Panc1 (cell line): ENCODE results near the gene C22orf23. TPM values are rescaled to one million over a fixed set of nuclear protein-coding genes. Genes with fewer than 3 reads are reported as not detected.

Experiments
- ATAC-seq: fragments of 200-7000 bp; cut with Tn5 transposase; 2 replicates; pipeline ENCODE4 v1.9.1; 2020; ENCODE audit warnings: mild to moderate bottlenecking, moderate library complexity
- BruUV-seq: library from RNA; stranded (reverse); fragments of 400-500 nt; replicated peaks from 2 replicates; lab custom pipeline; 2021; lab: Mats Ljungman, UMichigan
- CTCF ChIA-PET: fragments of 300-600 bp; sonication (Branson Sonifier 250); formaldehyde crosslinking; loops from one replicate; lab custom pipeline; 2022; ENCODE audit warnings: antibody characterized with exemption; lab: Charles Lee
- POLR2A ChIA-PET: fragments of 300-600 bp; sonication (Branson Sonifier 250); formaldehyde crosslinking; loops from one replicate; lab custom pipeline; 2022; ENCODE audit warnings: antibody characterized with exemption; lab: Charles Lee
- DNase-seq: peaks from one replicate; pipeline ENCODE4 v3.0.0-alpha.2; 2010; ENCODE audit warnings: low read depth, low spot score
- H3K27ac ChIP-seq: 2 replicates; pipeline ENCODE4 v1.5.1; 2011; ENCODE audit warnings: mild to moderate bottlenecking, low read length, inconsistent platforms
- H3K27me3 ChIP-seq: fragments of 200-500 bp; sonication (Bioruptor generic); 2 replicates; pipeline ENCODE4 v1.6.0; 2014; ENCODE audit warnings: low read length, inconsistent platforms; ENCODE audit not compliant: control insufficient read depth, insufficient read depth
- H3K36me3 ChIP-seq: fragments of 200-500 bp; sonication (Bioruptor generic); 2 replicates; pipeline ENCODE4 v1.5.1; 2014; ENCODE audit warnings: inconsistent platforms, mild to moderate bottlenecking, low read length, moderate library complexity; ENCODE audit not compliant: control insufficient read depth, insufficient read depth
- H3K4me1 ChIP-seq: 2 replicates; pipeline ENCODE4 v1.5.1; 2011; ENCODE audit warnings: inconsistent platforms, mild to moderate bottlenecking, low read length, moderate library complexity; ENCODE audit not compliant: control insufficient read depth, insufficient read depth
- H3K4me3 ChIP-seq, 2 experiments: 2 replicates each; pipeline ENCODE4 v1.5.1; 2011 to 2012; ENCODE audit warnings: low read depth in 2 of 2, low read length in 2 of 2, mild to moderate bottlenecking in 2 of 2, inconsistent platforms in 1 of 2, moderate library complexity in 1 of 2
- H3K9me3 ChIP-seq: fragments of 200-500 bp; sonication (Bioruptor generic); 2 replicates; pipeline ENCODE4 v1.5.1; 2014; ENCODE audit warnings: low read depth, mild to moderate bottlenecking, inconsistent platforms, low read length, moderate library complexity; ENCODE audit not compliant: control insufficient read depth, insufficient read depth
- CTCF ChIP-seq: fragments of 450-650 bp; IDR thresholded peaks from 2 replicates; pipeline ENCODE4 v1.5.1; 2017; ENCODE audit warnings: mild to moderate bottlenecking
- POLR2AphosphoS5 ChIP-seq: IDR thresholded peaks from 2 replicates; pipeline ENCODE4 v1.6.1; 2012; ENCODE audit warnings: mild to moderate bottlenecking, low read depth, low read length, moderate library complexity
- REST ChIP-seq, 2 experiments: IDR thresholded peaks; 2 replicates each; pipeline ENCODE4 v1.6.1; 2011 to 2012; ENCODE audit warnings: low read depth in 2 of 2, control low read depth in 1 of 2, low read length in 1 of 2, mild to moderate bottlenecking in 1 of 2, moderate library complexity in 1 of 2; ENCODE audit not compliant: insufficient read depth in 1 of 2
- SIN3A ChIP-seq: IDR thresholded peaks from 2 replicates; pipeline ENCODE4 v1.6.1; 2012; ENCODE audit warnings: low read depth, mild to moderate bottlenecking, low read length, moderate library complexity, borderline replicate concordance; ENCODE audit not compliant: insufficient read depth
- TCF7L2 ChIP-seq: IDR thresholded peaks from 2 replicates; pipeline ENCODE4 v1.6.1; 2011; ENCODE audit warnings: mild to moderate bottlenecking, low read depth, low read length, inconsistent platforms
- in situ Hi-C: cut with HindIII; loops from 2 replicates; pipeline ENCODE4 v1.10.0; 2016; ENCODE audit warnings: low sequenced_read_pairs, low pct_unique_long_range_greater_than_20kb
- intact Hi-C: fragments of 100-400 bp; cut with micrococcal nuclease; formaldehyde crosslinking; loops from one replicate; pipeline ENCODE4 v1.10.0; 2022; ENCODE audit not compliant: unreplicated experiment
- total RNA-seq: library from RNA; stranded (reverse); gene quantifications from one replicate; pipeline ENCODE4 v1.2.1, GENCODE V29; 2021; ENCODE audit not compliant: unreplicated experiment

Gene C22orf23
- total RNA-seq, 1 experiment from 2014 or later, result 0.49 TPM

DNA sequence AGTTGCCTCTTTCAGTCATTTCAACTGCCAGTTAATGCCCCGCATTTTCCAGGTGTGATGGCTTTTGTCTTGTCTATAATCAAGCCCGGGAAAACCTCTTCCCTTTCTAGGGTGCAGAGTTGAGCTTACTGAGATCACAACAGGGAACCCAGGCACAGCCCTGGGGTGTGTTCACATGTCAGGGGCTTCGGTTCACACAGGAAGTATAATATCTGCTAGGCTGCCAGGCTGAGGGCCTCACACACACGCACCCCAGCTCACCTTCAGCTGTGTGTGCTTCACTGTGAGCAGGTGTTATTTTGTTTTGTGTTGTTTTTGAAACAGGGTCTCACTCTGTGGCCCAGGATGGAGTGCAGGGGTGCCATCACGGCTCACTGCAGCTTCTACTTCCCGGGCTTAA lies 40.6 kb upstream of the C22orf23 start:
- Histone ChIP-seq H3K36me3 (no peaks in the 10 kb centered on the region), H3K4me3 (no peak overlapping the region), H3K4me1 (no peaks in the 10 kb centered on the region), H3K27me3 (no peaks in the 10 kb centered on the region), H3K27ac (no peak overlapping the region), H3K9me3 (no peaks in the 10 kb centered on the region)
- no peak for ATAC-seq
- in situ Hi-C loops, result no loop called here
- BruUV-seq, result no TSS peak
- intact Hi-C loops, result no loop called here
- CTCF ChIA-PET, result no interaction called here
- TF ChIP-seq REST (IDR thresholded peaks at IDR 0.05; ENCODE audit: insufficient read depth in 1 of 2, low read depth in 2 of 2, low read length in 1 of 2) (no peak), SIN3A (no peak), TCF7L2 (no peak), POLR2AphosphoS5 (no peak), CTCF (no peak)
- no peak for DNase-seq
- POLR2A ChIA-PET, result no interaction called here

- CTCF ChIA-PET, result no interaction called here
- intact Hi-C loops, result no loop called here
- DNase-seq (no peak), ATAC-seq (no peak)
- H3K27me3 ChIP-seq, result no peaks in the 10 kb centered on the region
- H3K4me1 ChIP-seq, result no peaks in the 10 kb centered on the region
- in situ Hi-C loops, result no loop called here
- no TSS peak for BruUV-seq
- H3K9me3 ChIP-seq, result no peaks in the 10 kb centered on the region
- TF ChIP-seq CTCF (no peak), REST (IDR thresholded peaks at IDR 0.05; ENCODE audit: insufficient read depth in 1 of 2, low read depth in 2 of 2, low read length in 1 of 2) (no peak)
- POLR2A ChIA-PET, result no interaction called here
- H3K27ac ChIP-seq, result no peak overlapping the region
- H3K36me3 ChIP-seq, result no peaks in the 10 kb centered on the region
- H3K4me3 ChIP-seq, result no peak overlapping the region
Observed at GRCh38 chr22:37991731-37992442, 38.5 kb upstream of the C22orf23 start.
